HEK293 (cell line): ENCODE data around the gene MARCHF9.

Experiments used
- CTCF ChIA-PET: fragments of 350-600 bp; formaldehyde crosslinking; extraction: SDS; loops from one replicate; lab custom pipeline; 2021; ENCODE audit warnings: antibody characterized with exemption; lab: Yijun Ruan, JAX
- POLR2A ChIA-PET: fragments of 300-600 bp; formaldehyde crosslinking; extraction: SDS; loops from one replicate; lab custom pipeline; 2020; ENCODE audit warnings: antibody characterized with exemption, inconsistent platforms; lab: Yijun Ruan, JAX
- H3K27ac ChIP-seq: fragments of 200-500 bp; sonication (Bioruptor generic); 2 replicates; pipeline ENCODE4 v1.5.1; 2014; ENCODE audit warnings: low read depth, low read length, control low read depth, inconsistent platforms; ENCODE audit errors: extremely low read depth
- H3K36me3 ChIP-seq, 2 experiments: fragments of 200-500 bp in 1 of 2; sonication (Bioruptor generic) in 1 of 2; 1 replicate in 1 of 2; 2 replicates in 1 of 2; pipeline ENCODE4 v1.5.1; 2014 to 2017; ENCODE audit warnings: inconsistent platforms in 2 of 2, low read length in 2 of 2; ENCODE audit not compliant: control insufficient read depth in 2 of 2, insufficient read depth in 1 of 2
- H3K4me1 ChIP-seq: fragments of 200-500 bp; sonication (Bioruptor generic); 2 replicates; pipeline ENCODE4 v1.5.1; 2014; ENCODE audit warnings: mild to moderate bottlenecking, low read length, inconsistent platforms; ENCODE audit not compliant: control insufficient read depth, insufficient read depth
- H3K4me3 ChIP-seq: 2 replicates; pipeline ENCODE4 v1.5.1; 2011; ENCODE audit warnings: low read depth, mild to moderate bottlenecking, control low read depth, low read length, moderate library complexity
- H3K9me3 ChIP-seq: fragments of 200-500 bp; sonication (Bioruptor generic); 2 replicates; pipeline ENCODE4 v1.5.1; 2014; ENCODE audit warnings: low read depth, low read length, inconsistent platforms; ENCODE audit not compliant: control insufficient read depth, insufficient read depth
- KLF16 ChIP-seq: fragments of 450-650 bp; formaldehyde crosslinking; IDR thresholded peaks from 2 replicates; pipeline ENCODE4 v1.5.1; 2017; ENCODE audit warnings: missing biosample characterization, missing genetic modification characterization
- PATZ1 ChIP-seq: fragments of 450-650 bp; formaldehyde crosslinking; IDR thresholded peaks from 2 replicates; pipeline ENCODE4 v1.5.1; 2016; ENCODE audit warnings: missing biosample characterization, missing genetic modification characterization
- YY2 ChIP-seq: fragments of 450-650 bp; formaldehyde crosslinking; IDR thresholded peaks from 2 replicates; pipeline ENCODE4 v1.5.1; 2016; ENCODE audit warnings: missing biosample characterization, missing genetic modification characterization
- ZBTB26 ChIP-seq: fragments of 450-650 bp; formaldehyde crosslinking; optimal IDR thresholded peaks from 2 replicates; pipeline ENCODE3; 2016; ENCODE audit warnings: missing biosample characterization, mild to moderate bottlenecking, missing genetic modification characterization
- ZFHX2 ChIP-seq: fragments of 450-650 bp; formaldehyde crosslinking; conservative IDR thresholded peaks from 2 replicates; pipeline ENCODE4 v1.5.1; 2016; ENCODE audit warnings: missing biosample characterization, missing genetic modification characterization
- ZNF221 ChIP-seq: fragments of 450-650 bp; formaldehyde crosslinking; IDR thresholded peaks from 2 replicates; pipeline ENCODE4 v1.5.1; 2017; ENCODE audit warnings: missing biosample characterization, missing genetic modification characterization, borderline replicate concordance
- ZNF24 ChIP-seq: fragments of 450-650 bp; formaldehyde crosslinking; IDR thresholded peaks from 2 replicates; pipeline ENCODE4 v1.5.1; 2016; ENCODE audit warnings: missing biosample characterization, missing genetic modification characterization
- ZNF398 ChIP-seq: fragments of 450-650 bp; formaldehyde crosslinking; IDR thresholded peaks from 2 replicates; pipeline ENCODE4 v1.5.1; 2017; ENCODE audit warnings: missing biosample characterization, missing genetic modification characterization
- ZNF416 ChIP-seq: fragments of 450-650 bp; formaldehyde crosslinking; IDR thresholded peaks from 2 replicates; pipeline ENCODE4 v1.5.1; 2016; ENCODE audit warnings: missing biosample characterization, missing genetic modification characterization
- ZNF433 ChIP-seq: fragments of 450-650 bp; formaldehyde crosslinking; IDR thresholded peaks from 2 replicates; pipeline ENCODE4 v1.5.1; 2016; ENCODE audit warnings: missing biosample characterization, missing genetic modification characterization, low read depth
- ZNF521 ChIP-seq: fragments of 450-650 bp; formaldehyde crosslinking; IDR thresholded peaks from 2 replicates; pipeline ENCODE4 v1.5.1; 2017; ENCODE audit warnings: missing biosample characterization, mild to moderate bottlenecking, missing genetic modification characterization
- ZNF561 ChIP-seq: fragments of 450-650 bp; IDR thresholded peaks from 2 replicates; pipeline ENCODE4 v1.5.1; 2018; ENCODE audit warnings: missing biosample characterization, missing genetic modification characterization, borderline replicate concordance
- ZNF623 ChIP-seq: fragments of 450-650 bp; formaldehyde crosslinking; IDR thresholded peaks from 2 replicates; pipeline ENCODE4 v1.5.1; 2016; ENCODE audit warnings: missing biosample characterization, missing genetic modification characterization
- TF ChIP-seq, protein P1 (sequence below): fragments of 450-650 bp; formaldehyde crosslinking; IDR thresholded peaks from 2 replicates; pipeline ENCODE4 v1.5.1; 2016; ENCODE audit warnings: missing biosample characterization, missing genetic modification characterization
- TF ChIP-seq, protein P2 (sequence below): fragments of 450-650 bp; formaldehyde crosslinking; IDR thresholded peaks from 2 replicates; pipeline ENCODE4 v1.5.1; 2016; ENCODE audit warnings: missing biosample characterization, missing genetic modification characterization

The MARCHF9 gene

DNA sequence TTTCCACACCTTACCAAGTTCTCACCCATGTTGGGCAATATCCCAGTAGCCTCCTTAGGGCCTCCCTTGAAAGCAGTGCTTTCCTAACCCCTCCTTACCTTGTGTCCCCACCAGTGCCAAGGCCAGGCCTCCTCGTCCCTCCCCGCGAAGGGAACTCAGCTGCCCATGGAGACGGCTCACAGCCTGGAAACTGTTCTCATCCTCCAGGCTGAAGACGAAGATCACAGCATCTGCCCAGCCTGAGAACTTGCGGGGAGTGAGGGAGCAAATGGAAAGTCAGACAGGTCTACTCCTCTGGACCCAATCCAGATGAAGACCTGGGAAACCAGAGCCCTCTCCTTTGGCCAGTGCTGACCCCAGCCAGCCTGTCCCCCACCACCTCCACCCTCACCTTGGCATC lies 21.0 kb upstream of the MARCHF9 start:
- POLR2A ChIA-PET, result interaction anchor here (3.2 kb wide), 1 partner anchor 11 kb away, joined by 10 read pairs; the partner anchor contains the start of gene TSPAN31

More for the DNA sequence above, 21.0 kb upstream of the MARCHF9 start:
- no peaks in the 10 kb centered on the region for H3K36me3 ChIP-seq
- TF ChIP-seq ZNF416 (tag by site-specific recombination) (no peak), ZNF521 (tag by site-specific recombination) (no peak), ZNF561 (tag by site-specific recombination) (no peak), PATZ1 (tag by site-specific recombination) (no peak), ZFHX2 (tag by site-specific recombination) (no peak), ZNF433 (tag by site-specific recombination) (no peak), ZNF398 (no peak), YY2 (tag by site-specific recombination) (no peak), ZNF24 (no peak), KLF16 (tag by site-specific recombination) (no peak), ZNF221 (tag by site-specific recombination) (no peak), ZBTB26 (no peak), ZNF623 (tag by site-specific recombination) (no peak)
- TF ChIP-seq, protein P1, sequence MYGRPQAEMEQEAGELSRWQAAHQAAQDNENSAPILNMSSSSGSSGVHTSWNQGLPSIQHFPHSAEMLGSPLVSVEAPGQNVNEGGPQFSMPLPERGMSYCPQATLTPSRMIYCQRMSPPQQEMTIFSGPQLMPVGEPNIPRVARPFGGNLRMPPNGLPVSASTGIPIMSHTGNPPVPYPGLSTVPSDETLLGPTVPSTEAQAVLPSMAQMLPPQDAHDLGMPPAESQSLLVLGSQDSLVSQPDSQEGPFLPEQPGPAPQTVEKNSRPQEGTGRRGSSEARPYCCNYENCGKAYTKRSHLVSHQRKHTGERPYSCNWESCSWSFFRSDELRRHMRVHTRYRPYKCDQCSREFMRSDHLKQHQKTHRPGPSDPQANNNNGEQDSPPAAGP (tag by site-specific recombination), result no peak
- TF ChIP-seq, protein P2, sequence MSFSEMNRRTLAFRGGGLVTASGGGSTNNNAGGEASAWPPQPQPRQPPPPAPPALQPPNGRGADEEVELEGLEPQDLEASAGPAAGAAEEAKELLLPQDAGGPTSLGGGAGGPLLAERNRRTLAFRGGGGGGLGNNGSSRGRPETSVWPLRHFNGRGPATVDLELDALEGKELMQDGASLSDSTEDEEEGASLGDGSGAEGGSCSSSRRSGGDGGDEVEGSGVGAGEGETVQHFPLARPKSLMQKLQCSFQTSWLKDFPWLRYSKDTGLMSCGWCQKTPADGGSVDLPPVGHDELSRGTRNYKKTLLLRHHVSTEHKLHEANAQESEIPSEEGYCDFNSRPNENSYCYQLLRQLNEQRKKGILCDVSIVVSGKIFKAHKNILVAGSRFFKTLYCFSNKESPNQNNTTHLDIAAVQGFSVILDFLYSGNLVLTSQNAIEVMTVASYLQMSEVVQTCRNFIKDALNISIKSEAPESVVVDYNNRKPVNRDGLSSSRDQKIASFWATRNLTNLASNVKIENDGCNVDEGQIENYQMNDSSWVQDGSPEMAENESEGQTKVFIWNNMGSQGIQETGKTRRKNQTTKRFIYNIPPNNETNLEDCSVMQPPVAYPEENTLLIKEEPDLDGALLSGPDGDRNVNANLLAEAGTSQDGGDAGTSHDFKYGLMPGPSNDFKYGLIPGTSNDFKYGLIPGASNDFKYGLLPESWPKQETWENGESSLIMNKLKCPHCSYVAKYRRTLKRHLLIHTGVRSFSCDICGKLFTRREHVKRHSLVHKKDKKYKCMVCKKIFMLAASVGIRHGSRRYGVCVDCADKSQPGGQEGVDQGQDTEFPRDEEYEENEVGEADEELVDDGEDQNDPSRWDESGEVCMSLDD (tag by site-specific recombination), result no peak
- TF ChIP-seq, all 188 proteins: peak for 0
- Histone ChIP-seq H3K4me3 (no peak overlapping the region), H3K4me1 (peaks cover 6% of the 10 kb centered on the region; the same call in 1 of the 2 replicates), H3K9me3 (no peaks in the 10 kb centered on the region), H3K27ac (no peak overlapping the region)
- CTCF ChIA-PET, result interaction anchor here (2.7 to 4.8 kb wide), 3 partner anchors 9 to 151 kb away, joined by 7 to 55 read pairs (median 35); partner anchors contain the start of gene B4GALNT1
